Stimulated activated CD4-positive, alpha-beta T cell treated with anti-CD3 and anti-CD28 coated beads, Interleukin-15, amount 100 ng/mL, for 1 hour (primary cell): ENCODE data around the gene SLC17A7.
A peak's percentile ranks its signal among the peaks of the same experiment; 100 is the strongest.

Experiments
- DNase-seq, 2 donors: peaks; one replicate each; pipeline ENCODE4 v3.0.0-alpha.2; 2020; ENCODE audit warnings: low read depth in 1 of 2, low spot score in 1 of 2

SLC17A7 gene

DNA sequence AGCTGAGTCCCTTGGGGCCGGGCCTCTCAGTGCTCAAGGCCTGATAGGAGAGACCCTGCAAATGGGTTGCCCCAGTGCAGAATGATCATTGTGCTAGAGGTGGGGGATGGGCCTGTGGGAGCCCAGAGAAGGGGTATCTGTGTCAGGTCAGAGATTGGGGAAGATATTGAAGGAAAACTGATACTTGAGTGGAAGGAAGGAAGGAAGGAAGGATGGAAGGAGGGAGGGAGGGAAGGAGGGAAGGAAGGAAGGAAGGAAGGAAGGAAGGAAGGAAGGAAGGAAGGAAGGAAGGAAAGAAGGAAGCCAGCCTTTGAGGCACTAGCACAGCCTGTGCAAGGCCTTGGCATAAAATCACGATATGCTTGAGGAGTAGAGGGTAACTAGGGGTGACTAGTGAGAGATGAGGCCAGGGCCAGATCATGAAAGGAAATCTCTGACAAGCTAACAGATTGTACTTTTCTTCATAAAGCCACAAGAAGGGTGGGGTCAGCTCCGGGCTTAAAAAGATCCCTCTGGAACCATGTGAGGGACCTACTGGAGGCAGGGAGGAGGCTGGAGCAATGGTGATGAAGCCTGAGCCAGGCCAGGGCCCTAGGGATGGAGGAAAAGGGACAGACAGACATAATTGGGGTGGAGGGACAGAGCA, 29.5 kb downstream of the SLC17A7 start:
- no peak for DNase-seq

DNA sequence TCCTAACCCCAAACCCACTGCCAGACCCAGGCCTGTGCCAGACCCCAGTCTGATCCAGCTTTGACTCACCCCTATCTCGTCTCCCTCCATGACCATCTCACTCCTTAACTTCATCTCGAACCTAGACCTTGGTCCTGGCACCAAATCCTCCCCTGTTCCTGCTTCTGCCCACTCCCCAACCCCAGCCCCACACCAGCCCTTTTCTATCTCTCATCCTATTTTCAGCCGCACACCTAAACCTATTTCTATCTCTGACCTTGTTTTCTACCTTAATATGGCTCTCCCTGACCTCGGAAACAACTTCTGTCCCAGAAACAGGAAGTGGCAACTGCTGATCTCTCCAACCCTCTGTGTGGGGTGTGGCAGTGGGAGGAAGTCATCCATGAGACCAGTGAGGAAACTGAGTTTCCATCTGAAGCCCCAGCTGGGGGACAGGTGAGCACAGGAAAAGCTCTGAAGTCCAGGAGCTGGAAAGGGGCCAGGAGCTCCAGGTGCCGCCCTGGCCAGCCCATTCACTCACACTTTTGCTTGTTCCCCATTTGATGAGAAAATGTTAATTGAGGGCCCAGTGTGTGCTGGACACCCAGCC, 31.8 kb downstream of the SLC17A7 start:
- DNase-seq, result no peak

GRCh38 chr19:49408816-49409440, 32.4 kb downstream of the SLC17A7 start:
- no peak for DNase-seq

- DNase-seq, result no peak
Measured at GRCh38 chr19:49407482-49408015, 33.8 kb downstream of the SLC17A7 start.

GRCh38 chr19:49407079-49407478, 34.2 kb downstream of the SLC17A7 start:
- no peak for DNase-seq

GRCh38 chr19:49403404-49404187, 37.7 kb downstream of the SLC17A7 start:
- no peak for DNase-seq

DNA sequence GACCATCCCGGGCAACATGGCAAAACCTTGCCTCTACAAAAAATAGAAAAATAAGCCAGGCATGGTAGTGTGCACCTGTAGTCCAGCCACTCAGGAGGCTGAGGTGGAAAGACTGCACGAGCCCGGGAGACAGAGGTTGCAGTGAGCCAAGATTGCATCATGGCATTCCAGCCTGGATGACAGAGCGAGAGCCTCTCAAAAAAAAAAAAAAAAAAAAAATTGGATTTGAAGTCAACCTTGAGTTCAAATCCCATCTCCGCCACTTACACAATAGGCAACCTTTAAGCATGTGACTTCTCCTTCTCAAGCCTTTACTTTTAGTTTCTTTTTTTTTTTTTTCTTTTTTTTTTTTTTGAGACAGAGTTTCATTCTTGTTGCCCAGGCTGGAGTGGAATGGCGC, 41.3 kb downstream of the SLC17A7 start:
- no peak for DNase-seq

- DNase-seq, result no peak
Measured at GRCh38 chr19:49398931-49399330, 42.4 kb downstream of the SLC17A7 start.

DNA sequence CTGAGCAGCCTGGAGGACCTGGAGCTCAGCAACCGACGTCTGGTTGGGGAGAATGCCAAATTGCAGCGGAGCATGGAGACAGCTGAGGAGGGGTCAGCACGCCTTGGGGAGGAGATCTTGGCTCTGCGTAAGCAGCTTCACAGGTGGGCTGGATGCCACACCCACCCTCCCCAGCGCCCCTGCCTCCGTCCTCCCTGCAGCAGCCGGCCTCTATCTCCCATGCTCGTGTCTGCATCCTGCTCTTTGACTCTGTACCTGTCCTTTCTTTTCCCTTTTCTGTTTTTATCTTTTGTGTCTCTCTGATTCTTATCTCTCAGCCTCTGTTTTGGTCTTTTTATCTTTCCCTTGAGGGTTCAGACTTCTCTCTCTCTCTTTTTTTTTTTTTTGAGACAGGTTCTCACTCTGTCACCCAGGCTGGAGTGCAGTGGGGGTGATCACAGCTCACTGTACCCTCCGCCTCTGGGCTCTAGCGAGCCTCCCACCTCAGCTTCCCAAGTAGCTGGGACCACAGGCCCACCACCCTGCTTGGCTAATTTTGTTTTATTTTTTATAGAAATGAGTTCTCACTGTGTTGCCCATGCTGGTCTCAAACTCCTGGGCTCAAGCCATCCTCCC, 43.2 kb downstream of the SLC17A7 start:
- DNase-seq, result no peak

DNA sequence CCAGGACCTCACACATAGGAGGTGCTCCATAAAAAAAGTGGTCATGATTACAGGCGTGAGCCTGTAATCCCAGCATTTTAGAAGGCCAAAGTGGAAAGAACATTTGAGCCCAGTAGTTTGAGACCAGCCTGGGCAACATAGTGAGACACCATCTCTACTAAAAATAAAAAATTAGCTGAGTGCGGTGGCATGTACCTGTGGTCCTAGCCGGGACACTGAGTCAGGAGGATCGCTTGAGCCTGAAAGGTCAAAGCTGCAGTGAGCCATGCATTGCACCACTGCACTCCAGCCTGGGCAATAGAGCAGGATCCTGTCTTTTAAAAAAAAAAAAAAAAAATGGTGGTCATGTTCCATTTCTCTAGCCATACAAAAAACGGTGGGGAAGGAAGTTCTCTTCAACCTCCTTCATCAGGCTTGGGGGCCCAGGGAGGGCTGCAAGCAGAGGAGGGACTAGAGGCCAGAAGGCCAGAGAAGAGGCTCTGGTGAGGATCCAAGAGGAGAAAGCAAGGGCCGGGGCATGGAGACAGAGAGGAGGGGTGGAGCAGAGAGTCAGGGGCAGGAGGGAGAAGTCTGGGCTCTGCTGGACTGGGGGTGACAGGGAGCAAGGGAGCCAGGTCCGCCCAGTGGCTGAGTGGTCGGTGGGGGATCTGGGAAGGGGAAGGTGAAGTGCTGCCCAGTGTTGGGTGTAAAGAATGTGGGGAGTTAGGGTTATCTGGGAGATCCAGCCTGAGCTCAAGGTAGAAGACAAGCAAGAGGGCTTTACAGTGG, 44.4 kb downstream of the SLC17A7 start:
- no peak for DNase-seq

DNA sequence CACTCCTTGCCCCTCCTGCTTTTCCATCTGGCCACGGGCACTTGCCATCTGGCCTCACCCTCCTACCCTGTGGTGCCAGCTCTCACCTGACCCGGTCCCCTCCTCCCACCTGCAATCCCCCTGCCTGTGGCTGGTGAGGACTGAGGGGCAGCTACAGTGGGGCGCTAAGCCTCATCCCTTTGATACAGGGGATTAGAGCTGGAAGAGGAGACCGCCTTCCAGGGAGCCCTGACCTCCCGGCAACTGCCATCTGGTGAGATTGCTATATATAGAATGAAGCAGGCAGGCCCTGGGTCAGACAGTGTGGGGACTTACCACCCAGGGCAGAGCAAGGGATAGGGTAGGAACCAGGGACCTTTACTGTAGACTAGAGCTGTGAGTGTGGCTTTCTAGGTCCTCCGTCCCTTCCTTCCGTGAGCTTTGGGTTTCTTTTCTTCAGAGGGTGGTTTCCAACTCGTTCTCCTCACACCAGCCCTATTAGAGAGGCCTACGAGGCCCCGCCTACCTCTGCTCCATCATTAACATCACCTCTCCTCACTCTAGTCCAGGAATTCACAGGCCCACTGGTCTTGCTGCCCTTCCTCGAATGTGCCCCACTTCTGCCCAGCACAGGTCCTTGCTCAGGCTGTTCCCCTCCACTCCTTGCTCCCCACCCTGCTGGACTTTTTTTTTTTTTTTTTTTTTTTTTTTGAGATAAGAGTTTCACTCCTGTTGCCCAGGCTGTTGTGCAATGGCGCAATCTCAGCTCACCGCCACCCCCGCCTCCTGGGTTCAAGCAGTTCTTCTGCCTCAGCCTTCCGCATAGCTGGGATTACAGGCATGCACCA, 45.5 kb downstream of the SLC17A7 start:
- DNase-seq, result no peak

- no peak for DNase-seq
Measured at GRCh38 chr19:49393881-49394280, 47.4 kb downstream of the SLC17A7 start.

DNA sequence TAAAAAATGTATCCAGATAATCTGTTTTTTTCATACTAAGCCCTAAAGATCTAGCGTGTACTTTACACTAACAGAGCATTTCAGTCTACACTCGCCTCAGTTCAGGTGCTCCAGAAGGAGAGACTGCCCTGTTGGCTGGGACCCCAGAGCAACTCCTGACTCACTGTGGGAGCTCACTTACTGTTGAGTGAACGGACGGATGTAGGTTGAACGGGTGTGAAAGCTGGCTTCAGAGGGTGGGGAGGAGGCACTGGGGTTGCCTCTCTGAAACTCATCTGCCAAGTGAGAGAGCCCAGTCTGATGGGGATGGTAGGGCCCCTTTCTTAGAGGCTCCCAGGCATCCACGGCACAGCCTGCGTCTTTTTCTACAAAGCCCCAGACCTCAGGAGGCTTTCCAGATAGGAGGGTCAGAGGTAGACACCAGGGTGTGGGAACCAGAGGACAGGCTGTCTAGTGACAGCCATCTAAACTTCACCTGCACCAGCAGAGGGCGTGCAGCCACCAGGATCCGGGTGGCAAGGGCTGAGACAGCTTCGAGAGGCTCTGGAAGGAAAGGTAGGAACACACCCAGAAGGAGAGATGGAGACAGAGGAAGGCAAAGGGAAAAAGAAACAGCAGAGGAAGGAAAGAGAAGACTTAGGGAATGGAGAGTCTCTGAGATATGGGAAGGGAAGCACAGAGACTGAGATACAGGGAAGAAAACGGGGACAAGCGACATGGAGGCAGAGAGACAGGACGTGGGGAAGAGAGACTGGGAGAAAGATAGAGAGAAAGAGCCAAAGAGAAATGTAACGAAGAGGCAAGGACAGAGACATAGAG, 49.5 kb downstream of the SLC17A7 start:
- peak; percentile 64 to 67 for DNase-seq

DNA sequence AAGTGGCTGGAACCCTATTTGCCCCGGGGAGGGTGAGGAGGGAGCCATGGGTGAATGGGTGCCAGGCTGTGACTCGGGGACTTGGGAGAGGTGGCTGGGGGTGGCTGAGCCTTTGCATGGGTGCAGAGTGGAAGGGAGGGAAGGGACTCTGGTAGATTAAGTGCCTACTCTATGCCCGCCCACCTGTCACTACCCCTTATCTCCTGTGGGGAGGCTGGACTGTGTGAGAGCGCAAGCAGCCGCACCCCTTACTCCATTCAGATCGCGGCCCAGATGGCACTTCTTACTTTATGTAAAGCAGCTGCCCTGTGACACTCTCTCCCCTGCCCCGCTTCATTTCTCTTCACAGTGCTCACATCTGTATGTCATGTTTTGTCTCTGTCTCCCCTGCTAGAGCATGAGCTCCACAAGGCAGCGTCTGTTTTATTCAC, 50.4 kb downstream of the SLC17A7 start:
- DNase-seq, result no peak

GRCh38 chr19:49390131-49390928, 51.0 kb downstream of the SLC17A7 start:
- DNase-seq, result no peak

DNA sequence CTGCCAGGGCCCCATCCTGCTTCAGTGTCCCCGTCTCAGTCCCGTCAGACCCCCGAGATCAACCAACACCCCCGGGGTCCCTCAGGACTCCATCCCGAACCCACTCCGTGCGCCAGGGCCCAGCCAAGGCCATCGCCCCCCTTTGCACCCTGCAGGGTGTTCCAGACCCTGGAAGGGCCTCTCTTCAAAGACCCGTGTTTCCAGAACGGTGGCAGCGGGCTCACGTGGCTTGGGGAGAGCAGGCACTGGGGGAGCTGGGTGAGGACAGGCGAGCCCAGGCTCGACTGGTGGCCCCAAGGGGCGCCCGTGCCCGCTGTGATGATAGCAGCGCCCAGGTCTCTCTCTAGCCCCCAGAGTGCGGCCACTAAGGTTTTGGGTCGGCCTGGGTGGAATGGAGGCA, 51.9 kb downstream of the SLC17A7 start:
- no peak for DNase-seq

DNA sequence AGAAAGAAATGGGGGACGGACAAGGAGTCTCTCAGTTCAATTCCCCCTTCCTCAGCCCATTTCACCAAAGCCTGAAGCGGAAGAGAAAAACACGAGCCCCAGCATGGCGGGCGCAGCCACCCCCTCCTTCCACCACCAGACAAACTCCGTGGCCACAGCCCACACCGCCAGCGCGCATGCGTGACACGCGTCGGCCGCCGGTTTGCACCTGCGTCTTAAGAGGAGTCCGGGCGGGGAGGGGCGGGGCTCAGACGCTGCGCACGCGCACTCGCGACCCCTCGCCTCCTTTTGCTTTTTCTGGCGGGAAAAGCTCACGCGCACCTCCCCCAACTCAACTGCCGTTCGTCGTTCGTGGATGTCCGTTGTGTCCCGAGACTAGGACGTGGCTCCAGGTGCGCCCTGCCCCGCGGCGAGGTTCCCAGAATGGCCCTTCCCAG, 53.4 kb downstream of the SLC17A7 start, which contains the start of gene KASH5:
TSS of gene KASH5 (plus strand) at position 314 of the 437 bp plus-strand sequence. CDS start 2,635 bp downstream, outside the sequence.
- DNase-seq, result peak; percentile 63 to 86

GRCh38 chr19:49383599-49383998, 57.7 kb downstream of the SLC17A7 start:
- no peak for DNase-seq
